Ishikawa (cell line): ENCODE results near the gene DLX2.
A peak's percentile ranks its signal among the peaks of the same experiment; 100 is the strongest.

Experiments
- CEBPB ChIP-seq: IDR thresholded peaks from 2 replicates; pipeline ENCODE4 v1.6.1; 2012
- CREB1 ChIP-seq: IDR thresholded peaks from 2 replicates; pipeline ENCODE4 v1.6.1; 2012; ENCODE audit warnings: low read depth
- EGR1 ChIP-seq: IDR thresholded peaks from 2 replicates; pipeline ENCODE4 v1.6.1; 2012
- EP300 ChIP-seq: IDR thresholded peaks from 2 replicates; pipeline ENCODE4 v1.6.1; 2012; ENCODE audit warnings: borderline replicate concordance
- FOXM1 ChIP-seq: IDR thresholded peaks from 2 replicates; pipeline ENCODE4 v1.6.1; 2012; ENCODE audit warnings: low read depth, borderline replicate concordance
- NFIC ChIP-seq: IDR thresholded peaks from 2 replicates; pipeline ENCODE4 v1.6.1; 2012
- RAD21 ChIP-seq: IDR thresholded peaks from 2 replicates; pipeline ENCODE4 v1.6.1; 2012; ENCODE audit warnings: low read depth
- TAF1 ChIP-seq: IDR thresholded peaks from 2 replicates; pipeline ENCODE4 v1.6.1; 2012; ENCODE audit warnings: low read depth, mild to moderate bottlenecking
- TCF12 ChIP-seq: IDR thresholded peaks from 2 replicates; pipeline ENCODE4 v1.6.1; 2012; ENCODE audit warnings: low read depth
- TEAD4 ChIP-seq: IDR thresholded peaks from 2 replicates; pipeline ENCODE4 v1.6.1; 2012
- YY1 ChIP-seq: IDR thresholded peaks from 2 replicates; pipeline ENCODE4 v1.6.1; 2012; ENCODE audit warnings: low read depth
- ZBTB7A ChIP-seq: IDR thresholded peaks from 2 replicates; pipeline ENCODE4 v1.6.1; 2012; ENCODE audit warnings: low read depth
- TF ChIP-seq, protein P1 (sequence below): IDR thresholded peaks from 2 replicates; pipeline ENCODE4 v1.6.1; 2012; ENCODE audit warnings: low read depth, mild to moderate bottlenecking
- TF ChIP-seq, protein P2 (sequence below): IDR thresholded peaks from 2 replicates; pipeline ENCODE4 v1.6.1; 2012
- TF ChIP-seq, protein P3 (sequence below): IDR thresholded peaks from 2 replicates; pipeline ENCODE4 v1.6.1; 2012

The DLX2 gene

DNA sequence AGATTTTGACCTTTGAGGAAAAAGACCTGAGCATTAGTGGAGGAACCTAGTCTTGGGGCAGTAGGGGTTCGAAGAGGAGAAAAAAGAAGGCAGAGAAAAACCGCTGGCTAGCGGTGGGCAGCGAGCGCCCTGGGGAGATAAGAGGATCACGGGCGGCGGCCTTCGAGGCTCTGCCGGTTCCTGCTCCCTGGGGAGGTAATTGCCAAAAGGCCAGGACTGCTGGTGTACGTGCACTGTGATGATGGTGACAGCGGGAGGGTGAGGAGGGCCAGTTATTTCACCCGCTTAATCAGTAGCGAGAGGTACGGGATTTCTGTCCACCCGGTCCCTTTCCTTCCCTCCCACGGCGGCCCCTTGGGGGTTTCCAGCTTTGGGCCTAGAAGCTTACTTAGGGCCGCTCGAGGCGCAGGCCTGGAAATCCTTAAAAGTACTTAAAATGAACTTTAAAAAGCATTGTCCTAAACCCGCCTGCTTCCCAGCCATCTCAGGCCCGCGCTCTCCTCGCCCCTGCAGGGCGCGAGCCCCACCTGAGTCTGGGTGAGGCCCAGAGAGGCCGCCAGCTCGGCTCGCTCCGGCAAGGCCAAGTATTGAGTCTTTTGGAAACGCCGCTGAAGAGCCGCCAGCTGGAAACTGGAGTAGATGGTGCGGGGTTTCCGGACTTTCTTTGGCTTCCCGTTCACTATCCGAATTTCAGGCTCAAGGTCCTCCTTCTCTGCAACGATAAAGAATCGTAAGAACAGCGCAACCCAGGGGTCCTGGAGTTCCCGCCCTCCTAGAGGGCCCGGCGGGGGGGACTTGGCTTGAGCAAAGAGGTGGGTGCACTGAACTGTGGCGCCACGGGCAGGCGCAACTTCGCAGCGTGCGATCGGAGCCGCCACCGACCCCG lies 1.5 kb downstream of the DLX2 start:
- TF ChIP-seq TAF1 (no peak), CREB1 (no peak), EP300 (no peak), RAD21 (no peak), YY1 (no peak), EGR1 (no peak), ZBTB7A (no peak), NFIC (no peak), TEAD4 (no peak), CEBPB (no peak), TCF12 (no peak), FOXM1 (no peak)
- TF ChIP-seq, protein P1, sequence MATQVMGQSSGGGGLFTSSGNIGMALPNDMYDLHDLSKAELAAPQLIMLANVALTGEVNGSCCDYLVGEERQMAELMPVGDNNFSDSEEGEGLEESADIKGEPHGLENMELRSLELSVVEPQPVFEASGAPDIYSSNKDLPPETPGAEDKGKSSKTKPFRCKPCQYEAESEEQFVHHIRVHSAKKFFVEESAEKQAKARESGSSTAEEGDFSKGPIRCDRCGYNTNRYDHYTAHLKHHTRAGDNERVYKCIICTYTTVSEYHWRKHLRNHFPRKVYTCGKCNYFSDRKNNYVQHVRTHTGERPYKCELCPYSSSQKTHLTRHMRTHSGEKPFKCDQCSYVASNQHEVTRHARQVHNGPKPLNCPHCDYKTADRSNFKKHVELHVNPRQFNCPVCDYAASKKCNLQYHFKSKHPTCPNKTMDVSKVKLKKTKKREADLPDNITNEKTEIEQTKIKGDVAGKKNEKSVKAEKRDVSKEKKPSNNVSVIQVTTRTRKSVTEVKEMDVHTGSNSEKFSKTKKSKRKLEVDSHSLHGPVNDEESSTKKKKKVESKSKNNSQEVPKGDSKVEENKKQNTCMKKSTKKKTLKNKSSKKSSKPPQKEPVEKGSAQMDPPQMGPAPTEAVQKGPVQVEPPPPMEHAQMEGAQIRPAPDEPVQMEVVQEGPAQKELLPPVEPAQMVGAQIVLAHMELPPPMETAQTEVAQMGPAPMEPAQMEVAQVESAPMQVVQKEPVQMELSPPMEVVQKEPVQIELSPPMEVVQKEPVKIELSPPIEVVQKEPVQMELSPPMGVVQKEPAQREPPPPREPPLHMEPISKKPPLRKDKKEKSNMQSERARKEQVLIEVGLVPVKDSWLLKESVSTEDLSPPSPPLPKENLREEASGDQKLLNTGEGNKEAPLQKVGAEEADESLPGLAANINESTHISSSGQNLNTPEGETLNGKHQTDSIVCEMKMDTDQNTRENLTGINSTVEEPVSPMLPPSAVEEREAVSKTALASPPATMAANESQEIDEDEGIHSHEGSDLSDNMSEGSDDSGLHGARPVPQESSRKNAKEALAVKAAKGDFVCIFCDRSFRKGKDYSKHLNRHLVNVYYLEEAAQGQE = no peak
- TF ChIP-seq, protein P2, sequence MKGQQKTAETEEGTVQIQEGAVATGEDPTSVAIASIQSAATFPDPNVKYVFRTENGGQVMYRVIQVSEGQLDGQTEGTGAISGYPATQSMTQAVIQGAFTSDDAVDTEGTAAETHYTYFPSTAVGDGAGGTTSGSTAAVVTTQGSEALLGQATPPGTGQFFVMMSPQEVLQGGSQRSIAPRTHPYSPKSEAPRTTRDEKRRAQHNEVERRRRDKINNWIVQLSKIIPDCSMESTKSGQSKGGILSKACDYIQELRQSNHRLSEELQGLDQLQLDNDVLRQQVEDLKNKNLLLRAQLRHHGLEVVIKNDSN = no peak
- TF ChIP-seq, protein P3, sequence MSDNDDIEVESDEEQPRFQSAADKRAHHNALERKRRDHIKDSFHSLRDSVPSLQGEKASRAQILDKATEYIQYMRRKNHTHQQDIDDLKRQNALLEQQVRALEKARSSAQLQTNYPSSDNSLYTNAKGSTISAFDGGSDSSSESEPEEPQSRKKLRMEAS = no peak

DNA sequence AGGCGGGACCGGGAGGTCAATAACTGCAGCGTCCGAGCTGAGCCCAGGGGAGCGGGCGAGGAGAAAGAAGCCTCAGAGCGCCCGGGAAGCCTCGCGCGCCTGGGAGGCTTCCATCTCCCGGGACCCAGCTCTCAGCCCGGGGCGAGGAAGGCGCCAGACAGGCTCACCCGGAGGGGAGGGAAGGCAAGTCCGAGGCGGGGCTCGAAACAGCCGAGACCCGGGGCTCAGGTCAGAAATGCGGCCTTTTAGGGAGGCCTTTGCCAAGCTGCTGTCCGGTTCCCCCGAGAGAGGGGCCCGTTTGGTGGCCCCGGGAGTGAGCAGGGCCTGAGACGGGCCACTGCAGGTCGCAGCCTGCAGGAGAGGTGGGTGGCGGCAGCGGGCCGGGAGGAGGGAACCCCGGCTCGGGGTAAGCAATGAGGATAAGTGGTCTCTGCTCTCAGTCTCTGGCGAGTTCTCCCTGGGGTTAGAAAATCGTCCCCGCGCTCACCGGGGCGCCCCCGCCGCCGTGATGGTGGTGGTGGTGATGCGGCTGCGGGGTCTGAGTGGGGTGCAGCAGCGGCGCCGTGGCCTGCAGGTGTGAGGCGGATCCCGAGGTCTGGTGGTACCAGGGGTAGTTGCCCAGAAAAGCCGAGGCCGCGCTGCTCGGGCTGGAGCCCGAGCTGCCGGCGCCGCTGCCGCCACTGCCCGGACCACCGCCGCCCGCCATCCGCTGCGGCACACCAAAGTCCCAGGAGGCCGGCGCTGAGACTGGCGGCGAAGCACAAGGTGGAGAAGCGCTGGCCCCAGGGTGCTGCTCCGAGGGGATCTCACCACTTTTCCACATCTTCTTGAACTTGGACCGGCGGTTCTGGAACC lies 2.4 kb downstream of the DLX2 start:
- no peak for TF ChIP-seq NFIC
- TF ChIP-seq, protein P2 = no peak
- TF ChIP-seq EP300 = no peak
- TF ChIP-seq YY1 = no peak
- TF ChIP-seq CEBPB = no peak
- TF ChIP-seq EGR1 = no peak
- TF ChIP-seq, protein P3 = no peak

DNA sequence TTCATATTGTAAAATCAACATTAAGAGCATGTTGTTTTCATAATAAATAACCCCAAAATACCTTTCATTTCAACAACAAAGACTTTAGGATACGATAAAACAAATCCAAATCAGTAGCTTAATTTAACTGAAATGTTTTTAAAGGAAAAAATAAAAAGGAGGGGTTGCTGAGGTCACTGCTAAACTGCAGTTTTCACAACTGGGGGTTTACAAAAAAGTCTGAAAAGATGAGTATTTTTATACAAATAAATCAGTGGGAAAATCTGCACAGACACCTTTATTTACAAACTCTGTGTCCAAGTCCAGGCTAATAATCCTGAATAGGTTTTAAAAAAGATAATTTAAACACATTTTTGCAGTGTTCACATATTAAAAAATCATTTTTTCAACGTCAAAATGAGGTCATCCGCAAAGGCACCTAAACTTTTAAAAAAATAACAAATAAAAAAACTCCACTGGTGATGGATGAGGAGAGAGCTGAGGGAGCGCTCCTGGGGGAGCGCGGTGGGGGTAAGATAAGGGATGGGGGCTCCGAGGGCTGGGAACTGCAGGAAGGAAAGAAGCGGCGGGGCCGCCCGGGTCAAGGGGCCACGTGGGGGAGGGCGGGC lies 3.1 kb downstream of the DLX2 start:
- TF ChIP-seq FOXM1 (no peak), ZBTB7A (no peak), EGR1 (no peak), TAF1 (no peak), TEAD4 (no peak), EP300 (no peak), CEBPB (no peak), NFIC (no peak), TCF12 (no peak)
- TF ChIP-seq, protein P2 = no peak
- TF ChIP-seq, protein P3 = no peak
- TF ChIP-seq, protein P1 = no peak

DNA sequence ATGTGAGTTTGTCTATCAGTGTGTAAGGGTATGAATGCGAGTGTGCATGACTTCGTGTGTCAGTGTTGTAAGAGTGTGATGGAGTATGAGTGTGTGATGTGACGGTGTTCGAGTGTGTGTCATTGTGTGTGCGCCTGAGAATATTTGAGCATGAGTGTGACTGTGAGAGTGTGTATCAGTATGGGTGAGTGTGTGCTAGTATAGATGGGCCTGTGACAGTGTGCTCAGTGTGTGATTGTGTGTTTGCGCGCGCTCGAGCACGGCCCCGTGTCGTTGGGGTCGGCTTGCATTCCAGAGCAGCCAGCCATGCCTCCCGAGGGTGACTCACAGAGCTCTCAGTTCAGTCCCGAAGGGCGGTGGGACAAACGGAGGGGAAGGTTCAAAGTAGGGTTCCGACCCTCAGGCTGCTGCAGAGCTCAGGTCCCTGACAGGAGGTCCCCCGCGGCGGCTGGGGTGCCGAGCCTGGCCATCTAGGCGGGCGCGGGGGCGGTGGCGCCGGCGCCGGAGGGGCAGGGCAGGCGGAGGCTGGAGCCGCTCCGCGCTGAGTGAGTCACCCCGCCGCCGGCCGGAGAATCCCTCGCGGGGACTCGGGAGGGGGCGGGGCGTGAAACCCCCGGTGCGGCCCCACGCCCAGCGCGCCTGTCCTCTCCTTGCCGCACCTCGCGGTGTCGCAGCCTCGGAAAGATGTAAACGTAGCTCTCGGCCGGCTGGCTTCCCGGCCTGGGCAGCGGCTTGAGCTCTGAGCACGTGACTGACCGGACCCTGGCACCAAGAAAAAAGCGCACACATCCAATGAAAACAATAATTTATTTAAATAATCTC lies 3.8 kb downstream of the DLX2 start:
- TF ChIP-seq, protein P2 = peak; percentile 92
- TF ChIP-seq ZBTB7A = peak; percentile 79; the same call in 1 of the 2 replicates
- peak; percentile 61; the same call in 1 of the 2 replicates for TF ChIP-seq TCF12
- TF ChIP-seq, protein P1 = no peak
- TF ChIP-seq NFIC = no peak
- peak; percentile 65 for TF ChIP-seq TEAD4
- no peak; the same call in 1 of the 2 replicates for TF ChIP-seq YY1
- TF ChIP-seq FOXM1 = no peak
- no peak for TF ChIP-seq CEBPB
- TF ChIP-seq CREB1 = no peak
- no peak for TF ChIP-seq RAD21
- TF ChIP-seq, protein P3 = peak; percentile 78
- TF ChIP-seq TAF1 = peak; percentile 41; the same call in 1 of the 2 replicates
- peak; percentile 94 for TF ChIP-seq EGR1
- TF ChIP-seq EP300 = peak; percentile 17; the same call in 1 of the 2 replicates
